ENCODE results near the gene KDM3A.

KDM3A gene

GRCh38 chr2:86470890-86471289 lies 29.7 kb downstream of the KDM3A start:
- TF ChIP-seq CTCF (IDR thresholded peaks at IDR 0.05; ENCODE audit: insufficient read depth, low read depth, low read length, missing control alignments) = no peak
- H3K4me3 ChIP-seq (ENCODE audit: low read depth, low read length) = no peak overlapping the region
- DNase-seq (ENCODE audit: low read depth) = no peak

- no peak for TF ChIP-seq CTCF (IDR thresholded peaks at IDR 0.05; ENCODE audit: insufficient read depth, low read depth, low read length, missing control alignments)
- DNase-seq (ENCODE audit: low read depth) = no peak
- no peak overlapping the region for H3K4me3 ChIP-seq (ENCODE audit: low read depth, low read length)
Observed at GRCh38 chr2:86471637-86472036, 30.5 kb downstream of the KDM3A start.

GRCh38 chr2:86476092-86476491 lies 34.9 kb downstream of the KDM3A start:
- TF ChIP-seq CTCF (IDR thresholded peaks at IDR 0.05; ENCODE audit: insufficient read depth, low read depth, low read length, missing control alignments) = no peak
- H3K4me3 ChIP-seq (ENCODE audit: low read depth, low read length) = no peak overlapping the region
- DNase-seq (ENCODE audit: low read depth) = no peak

GRCh38 chr2:86476918-86477317 lies 35.7 kb downstream of the KDM3A start:
- no peak for DNase-seq (ENCODE audit: low read depth)
- H3K4me3 ChIP-seq (ENCODE audit: low read depth, low read length) = no peak overlapping the region
- no peak for TF ChIP-seq CTCF (IDR thresholded peaks at IDR 0.05; ENCODE audit: insufficient read depth, low read depth, low read length, missing control alignments)

- H3K4me3 ChIP-seq (ENCODE audit: low read depth, low read length) = no peak overlapping the region
- TF ChIP-seq CTCF (IDR thresholded peaks at IDR 0.05; ENCODE audit: insufficient read depth, low read depth, low read length, missing control alignments) = no peak
- DNase-seq (ENCODE audit: low read depth) = no peak
Observed at GRCh38 chr2:86477349-86477748, 36.2 kb downstream of the KDM3A start.

GRCh38 chr2:86480105-86480504 lies 38.9 kb downstream of the KDM3A start:
- no peak overlapping the region for H3K4me3 ChIP-seq (ENCODE audit: low read depth, low read length)
- no peak for DNase-seq (ENCODE audit: low read depth)
- no peak for TF ChIP-seq CTCF (IDR thresholded peaks at IDR 0.05; ENCODE audit: insufficient read depth, low read depth, low read length, missing control alignments)

GRCh38 chr2:86482034-86482433 lies 40.9 kb downstream of the KDM3A start:
- no peak for DNase-seq (ENCODE audit: low read depth)
- TF ChIP-seq CTCF (IDR thresholded peaks at IDR 0.05; ENCODE audit: insufficient read depth, low read depth, low read length, missing control alignments) = no peak
- no peak overlapping the region for H3K4me3 ChIP-seq (ENCODE audit: low read depth, low read length)

Measured in GM12865 (cell line).